LNCAP (cell line): ENCODE measurements around the gene NECAB2.

Experiments
- CTCF ChIP-seq: fragments of 450-650 bp; IDR thresholded peaks from 2 replicates; pipeline ENCODE4 v1.5.1; 2017; ENCODE audit warnings: mild to moderate bottlenecking

Gene NECAB2

GRCh38 chr16:84007520-84007919 lies 39.5 kb downstream of the NECAB2 start:
- TF ChIP-seq CTCF = no peak

- TF ChIP-seq CTCF = no peak
These were observed 39.9 kb downstream of the NECAB2 start for GRCh38 chr16:84007965-84008364.

- TF ChIP-seq CTCF = no peak
These were observed 41.2 kb downstream of the NECAB2 start for GRCh38 chr16:84009282-84009681.

- no peak for TF ChIP-seq CTCF
These were observed 45.9 kb downstream of the NECAB2 start for GRCh38 chr16:84013787-84014569.

GRCh38 chr16:84014570-84015327 lies 46.7 kb downstream of the NECAB2 start:
- TF ChIP-seq CTCF = no peak

- TF ChIP-seq CTCF = no peak
These were observed 47.4 kb downstream of the NECAB2 start for GRCh38 chr16:84015399-84015798.

- no peak for TF ChIP-seq CTCF
These were observed 48.4 kb downstream of the NECAB2 start for GRCh38 chr16:84016477-84016876.
